HCT116 (cell line): ENCODE results near the gene SPOP. TPM values are rescaled to one million over a fixed set of nuclear protein-coding genes. Genes with fewer than 3 reads are reported as not detected.

ENCODE experiments used
- ATAC-seq: fragments of 200-7000 bp; cut with Tn5 transposase; 2 replicates; pipeline ENCODE4 v1.9.1; 2020; ENCODE audit warnings: mild to moderate bottlenecking, moderate library complexity
- BruUV-seq: library from RNA; stranded (reverse); fragments of 400-500 nt; replicated peaks from 2 replicates; lab custom pipeline; 2021; lab: Mats Ljungman, UMichigan
- CTCF ChIA-PET: fragments of 300-600 bp; sonication (Branson Sonifier 250); formaldehyde crosslinking; loops from one replicate; lab custom pipeline; 2021; ENCODE audit warnings: antibody characterized with exemption; lab: Charles Lee
- POLR2A ChIA-PET: fragments of 300-600, 350-600 bp; sonication (Branson Sonifier 250); formaldehyde crosslinking; loops from one replicate; lab custom pipeline; 2021; ENCODE audit warnings: antibody characterized with exemption; lab: Charles Lee
- RAD21 ChIA-PET, 2 experiments: fragments of 300-600 bp; sonication (Branson Sonifier 250); formaldehyde crosslinking; loops; one replicate each; lab custom pipeline; 2023; ENCODE audit warnings: low total read pairs in 2 of 2; ENCODE audit not compliant: uncharacterized antibody in 2 of 2, unreplicated experiment in 2 of 2, low non-redundant PET in 1 of 2; lab: Charles Lee
- DNase-seq: peaks from one replicate; pipeline ENCODE4 v3.0.0-alpha.2; 2010; ENCODE audit warnings: low read depth, low spot score
- H2AFZ ChIP-seq: fragments of 200-600 bp; shearing (Covaris generic), sonication (generic); 2 replicates; pipeline ENCODE4 v1.6.1; 2017; ENCODE audit warnings: low read depth, mixed run types, mixed read lengths, antibody characterized with exemption, low read length; ENCODE audit not compliant: poor library complexity, severe bottlenecking
- H3K27ac ChIP-seq: 2 replicates; pipeline ENCODE4 v1.5.1; 2012; ENCODE audit warnings: low read depth, low read length
- H3K27me3 ChIP-seq: fragments of 200-600 bp; sonication (generic); 2 replicates; pipeline ENCODE4 v1.6.1; 2016; ENCODE audit warnings: mixed run types, low read length, mixed read lengths; ENCODE audit not compliant: insufficient read depth
- H3K36me3 ChIP-seq, 2 experiments: fragments of 200-500 bp in 1 of 2; fragments of 200-600 bp in 1 of 2; sonication (Bioruptor generic) in 1 of 2; sonication (generic) in 1 of 2; 2 replicates each; pipeline versions ENCODE4 v1.5.1 to v1.6.1; 2014 to 2016; ENCODE audit warnings: low read length in 2 of 2, inconsistent platforms in 1 of 2, mixed read lengths in 1 of 2, mixed run types in 1 of 2; ENCODE audit not compliant: insufficient read depth in 2 of 2, control insufficient read depth in 1 of 2
- H3K4me1 ChIP-seq, 2 experiments: fragments of 200-600 bp in 1 of 2; sonication (generic) in 1 of 2; 2 replicates each; pipeline versions ENCODE4 v1.5.1 to v1.6.1; 2012 to 2017; ENCODE audit warnings: low read length in 2 of 2, inconsistent platforms in 1 of 2, mild to moderate bottlenecking in 1 of 2, mixed read lengths in 1 of 2, mixed run types in 1 of 2, moderate library complexity in 1 of 2; ENCODE audit not compliant: insufficient read depth in 2 of 2, control insufficient read depth in 1 of 2
- H3K4me2 ChIP-seq: fragments of 200-600 bp; sonication (generic); 2 replicates; pipeline ENCODE4 v1.6.1; 2017; ENCODE audit warnings: mixed run types, low read length, mixed read lengths
- H3K4me3 ChIP-seq, 2 experiments: fragments of 200-600 bp in 1 of 2; sonication (generic) in 1 of 2; replicated peaks in 1 of 2; 2 replicates each; pipeline ENCODE4 v1.5.1; 2011 to 2016; ENCODE audit warnings: low read length in 2 of 2, control low read depth in 1 of 2, low read depth in 1 of 2, mild to moderate bottlenecking in 1 of 2, mixed read lengths in 1 of 2, mixed run types in 1 of 2
- H3K79me2 ChIP-seq: fragments of 200-600 bp; sonication (generic); 2 replicates; pipeline ENCODE4 v1.6.1; 2017; ENCODE audit warnings: mild to moderate bottlenecking, mixed run types, low read length, moderate library complexity, mixed read lengths; ENCODE audit not compliant: insufficient read depth
- H3K9ac ChIP-seq: fragments of 200-600 bp; sonication (generic); 2 replicates; pipeline ENCODE4 v1.6.1; 2016; ENCODE audit warnings: low read length, mixed read lengths
- H3K9me2 ChIP-seq: fragments of 200-600 bp; sonication (generic), shearing (Covaris generic); 2 replicates; pipeline ENCODE4 v1.6.1; 2017; ENCODE audit warnings: mixed run types, mild to moderate bottlenecking, moderate library complexity; ENCODE audit not compliant: insufficient read depth
- H3K9me3 ChIP-seq, 2 experiments: fragments of 200-500 bp in 1 of 2; fragments of 200-600 bp in 1 of 2; sonication (Bioruptor generic) in 1 of 2; sonication (generic) in 1 of 2; 2 replicates each; pipeline ENCODE4 v1.6.1; 2014 to 2017; ENCODE audit warnings: low read length in 2 of 2, mixed read lengths in 2 of 2, inconsistent platforms in 1 of 2, low read depth in 1 of 2, mild to moderate bottlenecking in 1 of 2, mixed run types in 1 of 2, moderate library complexity in 1 of 2; ENCODE audit not compliant: control insufficient read depth in 1 of 2, insufficient read depth in 1 of 2
- H4K20me1 ChIP-seq: fragments of 200-600 bp; sonication (generic), shearing (Covaris generic); 2 replicates; pipeline ENCODE4 v1.6.1; 2017; ENCODE audit warnings: mixed run types, mild to moderate bottlenecking, moderate library complexity; ENCODE audit not compliant: insufficient read depth
- ATF3 ChIP-seq: IDR thresholded peaks from 2 replicates; pipeline ENCODE4 v1.6.1; 2012
- CBX3 ChIP-seq: IDR thresholded peaks from 2 replicates; pipeline ENCODE4 v1.6.1; 2012; ENCODE audit warnings: low read depth
- ELF1 ChIP-seq: IDR thresholded peaks from 2 replicates; pipeline ENCODE4 v1.6.1; 2012; ENCODE audit warnings: low read depth, borderline replicate concordance
- SIN3A ChIP-seq: IDR thresholded peaks from 2 replicates; pipeline ENCODE4 v1.6.1; 2012; ENCODE audit warnings: low read depth
- SP1 ChIP-seq: IDR thresholded peaks from 2 replicates; pipeline ENCODE4 v1.6.1; 2012; ENCODE audit warnings: low read depth
- ZBTB33 ChIP-seq: IDR thresholded peaks from 2 replicates; pipeline ENCODE4 v1.6.1; 2011; ENCODE audit warnings: mild to moderate bottlenecking, low read length, moderate library complexity; ENCODE audit not compliant: insufficient replicate concordance; ENCODE audit errors: extremely low read depth
- ZNF274 ChIP-seq: fragments of 200-500 bp; sonication (Bioruptor generic); IDR thresholded peaks from 2 replicates; pipeline ENCODE4 v1.6.1; 2014; ENCODE audit warnings: mild to moderate bottlenecking, low read depth, low read length, inconsistent platforms
- intact Hi-C: fragments of 100-400 bp; cut with micrococcal nuclease; formaldehyde crosslinking; loops from 2 replicates; pipeline ENCODE4 v1.10.0; 2022
- total RNA-seq: library from RNA; stranded (reverse); gene quantifications from one replicate; pipeline ENCODE4 v1.2.1, GENCODE V29; 2021; ENCODE audit not compliant: unreplicated experiment

Gene SPOP
- total RNA-seq, 1 experiment from 2014 or later, result 85.1 TPM

GRCh38 chr17:49677933-49678847 lies at the start of gene SPOP (continued):
- no peak for TF ChIP-seq ZBTB33
- peak; percentile 99 for TF ChIP-seq CBX3
- TF ChIP-seq ATF3, result no peak
- TF ChIP-seq ELF1, result no peak
- TF ChIP-seq SP1, result peak; percentile 56
- TF ChIP-seq, all 23 proteins: peak for 6

- DNase-seq (no peak), ATAC-seq (no peak)
- Histone ChIP-seq H4K20me1 (no peaks in the 10 kb centered on the region), H3K36me3 (no peaks in the 10 kb centered on the region), H3K9me3 (no peaks in the 10 kb centered on the region), H3K4me2 (no peak overlapping the region), H3K79me2 (no peaks in the 10 kb centered on the region), H3K9me2 (no peaks in the 10 kb centered on the region)
- ChIA-PET POLR2A (no interaction called here), RAD21 (no interaction called here)
- no TSS peak for BruUV-seq
- intact Hi-C loops, result no loop called here
- TF ChIP-seq SIN3A (no peak), ZNF274 (no peak)
- TF ChIP-seq, all 23 proteins: peak for 0
- Histone ChIP-seq H3K4me3 (no peak overlapping the region), H3K9ac (no peak overlapping the region), H3K27ac (no peak overlapping the region), H3K27me3 (no peaks in the 10 kb centered on the region), H2AFZ (no peak overlapping the region), H3K4me1 (no peaks in the 10 kb centered on the region)
- CTCF ChIA-PET, result no interaction called here
These were observed 49.5 kb upstream of the SPOP start for GRCh38 chr17:49727380-49727779.
